GM19397 (cell line): ENCODE measurements around the gene CSK.
"Not testable (repeated sequence)": the region's sequence is repeated elsewhere in the genome, so short reads cannot be mapped to it uniquely, and the experiment has no call there.

Experiments
- ATAC-seq: cut with Tn5 transposase; IDR thresholded peaks from one replicate; pipeline ENCODE4 v1.9.1; 2021; ENCODE audit warnings: mild to moderate bottlenecking, moderate library complexity; ENCODE audit not compliant: unreplicated experiment

The CSK gene

DNA sequence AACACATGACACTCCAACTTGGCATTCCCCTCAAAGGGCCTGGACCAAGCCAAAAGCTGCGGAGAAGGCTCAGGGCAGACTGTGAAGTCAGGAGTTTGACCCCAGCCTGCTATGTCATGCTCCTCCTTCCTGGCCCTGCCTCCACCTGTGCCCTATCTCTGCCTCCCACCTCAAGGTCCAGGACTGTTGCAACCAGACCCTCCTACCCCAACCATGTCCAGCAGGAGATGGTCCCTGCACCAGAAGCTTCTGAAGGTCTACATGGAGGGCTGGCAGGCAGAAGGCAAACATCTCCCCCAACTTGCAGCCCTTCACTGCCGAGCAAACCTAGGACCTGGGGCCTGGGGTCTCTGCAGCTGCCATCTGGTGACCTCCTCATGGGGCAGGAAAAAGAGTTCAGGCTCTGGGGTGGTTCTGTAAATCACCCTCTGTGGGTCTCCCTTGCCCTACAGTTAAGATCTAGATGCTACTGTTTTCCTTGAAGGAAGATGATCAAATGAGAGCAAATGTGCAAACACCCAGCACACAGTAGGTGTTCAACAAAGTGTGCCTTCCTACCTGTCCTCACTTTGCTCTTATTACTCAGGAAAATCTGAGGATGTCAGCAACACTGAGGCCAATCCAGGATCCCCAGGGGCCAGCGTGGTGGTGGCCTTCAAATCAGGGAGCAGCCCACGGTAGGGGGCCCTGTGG, 11.5 kb upstream of the CSK start:
- ATAC-seq = no peak

DNA sequence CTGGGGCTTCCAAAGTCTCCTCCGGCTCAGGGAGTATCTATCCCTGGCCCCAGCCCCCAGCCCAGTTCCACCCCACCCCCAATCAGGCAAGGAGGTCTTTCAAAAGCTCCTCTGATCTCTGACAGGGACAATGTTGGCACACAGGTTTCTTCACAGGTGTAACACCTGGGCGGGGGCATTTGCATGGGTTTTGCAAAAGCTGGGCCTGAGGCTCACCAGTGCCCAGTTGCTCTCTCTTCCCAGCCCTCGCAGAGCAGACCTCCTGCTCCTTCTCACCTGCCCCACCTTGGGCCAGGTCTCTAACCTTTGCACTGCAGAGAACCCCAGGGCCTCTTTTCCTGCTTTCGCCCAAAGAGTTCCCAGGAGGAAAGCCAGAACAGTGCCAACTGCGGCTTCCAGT, 8.6 kb upstream of the CSK start:
- ATAC-seq = no peak

DNA sequence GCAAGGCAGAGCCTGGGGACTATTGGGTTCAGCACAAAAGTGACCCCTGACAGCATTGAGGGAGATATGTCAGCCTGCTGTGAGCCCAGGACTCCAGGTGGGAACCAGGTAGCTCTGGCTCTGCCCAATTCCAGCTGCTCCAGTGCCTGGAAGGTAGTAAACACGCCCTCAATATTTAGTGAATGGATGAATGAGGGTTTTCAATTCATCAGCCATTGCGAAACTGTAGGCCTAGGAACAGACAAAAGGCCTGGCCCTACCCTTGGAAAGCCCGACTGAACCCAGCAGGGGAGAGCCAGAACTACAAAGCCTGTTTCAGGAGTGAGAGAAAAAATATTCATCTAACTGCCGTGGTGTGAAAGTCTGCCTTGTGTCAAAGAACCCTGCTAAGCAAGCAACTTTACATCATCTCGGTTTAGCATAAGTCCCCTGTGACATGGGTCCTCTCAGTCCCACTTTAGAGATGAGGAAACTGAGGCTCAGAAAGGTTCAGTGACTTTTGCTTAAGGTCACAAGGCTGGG, 8.1 kb upstream of the CSK start:
- no peak for ATAC-seq

DNA sequence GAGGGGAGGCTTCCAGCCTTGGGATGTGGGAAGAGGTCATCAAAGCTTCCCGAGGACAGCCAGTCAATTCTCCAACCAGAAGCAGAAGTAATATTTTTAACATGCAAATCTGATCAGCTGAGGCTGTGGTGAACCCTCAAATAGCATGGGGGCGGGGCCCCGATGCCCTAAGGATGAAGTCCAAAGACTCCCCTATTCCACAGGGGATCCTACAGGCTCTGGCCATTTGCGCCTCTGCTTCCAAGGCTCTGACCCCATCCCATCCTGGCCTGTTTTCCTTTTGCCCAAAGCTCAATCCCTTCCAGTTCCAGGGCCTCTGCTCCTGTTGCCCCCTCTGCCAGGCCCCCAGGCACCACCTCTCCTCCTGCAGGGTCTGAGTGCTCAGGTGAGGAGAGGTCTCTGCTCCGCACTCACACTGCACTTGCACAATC, 6.7 kb upstream of the CSK start:
- ATAC-seq = no peak

DNA sequence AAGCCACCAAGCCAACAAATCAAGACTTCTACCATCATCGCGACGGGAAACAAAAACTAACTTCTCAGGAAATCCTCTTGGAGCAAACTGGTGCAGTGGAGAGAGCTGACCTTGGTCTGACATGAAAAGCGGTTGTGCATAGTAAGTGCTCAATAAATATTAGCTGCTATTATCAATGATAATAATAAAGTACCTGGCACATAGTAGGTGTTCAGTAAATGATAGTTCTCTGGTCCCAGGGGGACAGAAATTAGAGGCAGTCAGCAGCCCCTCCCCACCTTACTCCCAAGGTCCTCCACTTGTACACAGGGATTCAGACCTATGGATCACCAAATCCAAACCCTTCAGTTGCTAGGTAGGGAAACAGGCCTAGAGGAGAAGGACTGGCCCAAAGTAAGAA, 6.0 kb upstream of the CSK start:
- ATAC-seq = no peak

DNA sequence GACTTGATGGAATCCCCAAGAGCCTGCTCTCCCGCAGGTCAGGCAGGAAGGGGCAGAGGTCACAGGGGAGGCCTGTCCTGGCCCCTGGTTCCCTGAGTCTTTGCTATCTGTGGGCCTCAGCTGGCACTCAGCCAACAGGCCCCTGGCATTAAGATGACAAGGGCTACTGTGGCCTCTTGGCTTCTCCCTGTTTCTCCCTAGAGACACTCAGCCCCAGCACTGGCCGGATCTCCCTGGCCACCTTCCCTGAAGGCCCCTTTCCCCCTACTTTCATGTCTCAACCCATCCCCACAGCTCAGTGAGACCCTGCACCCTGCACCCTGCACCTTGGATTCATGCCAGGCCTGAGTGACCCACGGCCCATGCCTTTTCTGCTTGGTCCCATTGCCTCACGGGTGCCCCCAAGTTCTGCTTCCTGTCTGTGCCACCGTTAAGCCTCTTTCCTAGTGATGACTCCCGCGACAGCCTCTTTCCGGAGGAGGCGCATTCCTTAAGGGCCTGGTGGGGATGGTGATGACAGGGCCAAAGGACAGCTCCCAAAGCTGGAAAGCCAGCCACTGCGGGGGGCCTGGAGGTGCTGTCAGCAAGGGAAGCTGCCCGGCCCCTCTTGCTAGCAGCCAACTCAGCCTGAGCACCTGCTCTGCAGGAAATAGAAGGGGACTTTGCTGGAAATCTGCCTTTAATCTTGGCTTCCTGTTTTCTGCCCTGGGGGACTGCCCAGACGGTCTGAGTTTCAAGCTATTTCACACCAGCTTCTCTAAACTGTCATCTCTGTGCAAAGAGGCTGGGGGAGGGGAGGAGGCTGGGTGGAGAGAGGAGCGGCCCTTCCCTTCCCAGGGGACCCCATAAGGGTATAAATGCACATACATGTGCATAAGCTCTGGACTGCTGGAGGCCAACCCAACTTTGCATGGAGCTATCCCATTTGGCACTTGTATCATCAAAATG, 4.8 kb upstream of the CSK start:
- ATAC-seq = no peak

DNA sequence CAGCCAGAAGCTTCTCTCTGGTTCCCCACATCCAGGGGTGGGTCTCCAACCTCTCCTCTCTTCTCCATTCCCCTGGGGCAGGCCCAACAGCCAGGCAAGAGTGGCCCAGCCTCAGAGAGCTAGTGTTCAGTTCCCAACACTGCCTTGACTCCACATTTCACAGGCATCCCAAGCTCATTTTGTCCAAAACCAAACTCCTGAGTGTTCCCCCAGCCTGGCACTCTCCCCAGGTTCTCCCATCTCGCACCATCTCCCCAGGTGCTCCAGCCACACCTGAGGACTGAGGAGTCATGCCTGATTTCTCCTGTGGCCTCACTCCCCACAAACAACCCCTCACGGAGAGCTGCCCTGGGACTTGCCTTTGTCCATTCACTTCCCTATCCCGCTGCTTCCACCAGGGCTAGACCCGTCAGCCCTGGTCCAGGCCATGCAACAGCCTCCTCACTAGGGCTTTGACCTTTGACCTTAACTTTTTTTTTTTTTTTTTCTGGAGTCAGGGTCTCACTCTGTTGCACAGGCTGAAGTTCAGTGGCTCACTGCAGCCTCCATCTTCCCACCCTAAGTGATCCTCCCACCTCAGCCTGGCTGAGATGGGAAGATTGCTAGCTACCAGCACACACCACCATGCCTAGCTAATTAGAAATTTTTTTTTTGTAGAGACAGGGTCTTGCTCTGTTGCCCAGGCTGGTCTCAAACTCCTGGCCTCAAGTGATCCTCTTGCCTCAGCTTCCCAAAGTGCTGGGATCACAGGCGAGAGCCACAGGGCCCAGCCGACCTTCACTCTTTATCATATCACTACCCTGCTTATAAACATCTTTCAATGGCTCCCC, 3.9 kb upstream of the CSK start:
- no peak for ATAC-seq

DNA sequence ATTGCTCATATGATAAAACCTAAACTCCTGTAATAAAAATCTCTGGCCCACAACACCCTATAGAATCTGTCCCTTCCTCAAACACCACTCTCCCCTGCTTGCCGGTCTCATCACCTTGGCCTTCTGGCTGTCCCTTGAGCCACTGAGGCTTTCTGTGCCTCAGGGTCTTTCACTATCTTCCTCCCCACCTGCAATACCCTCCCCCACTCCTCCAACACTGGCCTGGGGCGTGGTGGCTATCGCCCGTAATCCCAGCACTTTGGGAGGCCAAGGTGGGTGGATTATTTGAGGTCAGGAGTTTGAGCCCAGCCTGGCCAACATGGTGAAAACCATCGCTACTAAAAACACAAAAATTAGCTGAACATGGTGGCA, 3.3 kb upstream of the CSK start:
- ATAC-seq = no peak

DNA sequence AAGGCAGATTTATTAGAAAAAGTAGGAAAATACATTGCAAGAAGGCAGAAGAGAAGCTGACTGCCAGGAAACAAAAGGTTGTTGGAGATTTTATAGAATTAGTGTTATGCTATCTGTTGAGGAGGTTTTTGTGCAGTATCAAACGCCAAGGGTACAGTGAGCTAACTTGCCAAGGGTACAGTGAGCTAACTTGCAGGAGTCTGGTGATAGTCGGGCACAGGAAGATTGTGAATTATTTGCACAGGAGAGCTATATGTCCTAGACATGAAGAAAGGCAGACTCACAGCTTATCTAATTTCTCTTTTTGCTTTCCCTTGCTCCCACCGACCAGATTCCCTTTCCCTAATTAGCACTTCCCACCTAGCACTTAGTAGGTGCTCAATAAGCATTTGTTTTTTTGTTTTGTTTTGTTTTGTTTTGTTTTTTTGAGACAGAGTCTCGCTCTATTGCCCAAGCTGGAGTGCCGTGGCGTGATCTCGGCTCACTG, 2.7 kb upstream of the CSK start:
- ATAC-seq = no peak

DNA sequence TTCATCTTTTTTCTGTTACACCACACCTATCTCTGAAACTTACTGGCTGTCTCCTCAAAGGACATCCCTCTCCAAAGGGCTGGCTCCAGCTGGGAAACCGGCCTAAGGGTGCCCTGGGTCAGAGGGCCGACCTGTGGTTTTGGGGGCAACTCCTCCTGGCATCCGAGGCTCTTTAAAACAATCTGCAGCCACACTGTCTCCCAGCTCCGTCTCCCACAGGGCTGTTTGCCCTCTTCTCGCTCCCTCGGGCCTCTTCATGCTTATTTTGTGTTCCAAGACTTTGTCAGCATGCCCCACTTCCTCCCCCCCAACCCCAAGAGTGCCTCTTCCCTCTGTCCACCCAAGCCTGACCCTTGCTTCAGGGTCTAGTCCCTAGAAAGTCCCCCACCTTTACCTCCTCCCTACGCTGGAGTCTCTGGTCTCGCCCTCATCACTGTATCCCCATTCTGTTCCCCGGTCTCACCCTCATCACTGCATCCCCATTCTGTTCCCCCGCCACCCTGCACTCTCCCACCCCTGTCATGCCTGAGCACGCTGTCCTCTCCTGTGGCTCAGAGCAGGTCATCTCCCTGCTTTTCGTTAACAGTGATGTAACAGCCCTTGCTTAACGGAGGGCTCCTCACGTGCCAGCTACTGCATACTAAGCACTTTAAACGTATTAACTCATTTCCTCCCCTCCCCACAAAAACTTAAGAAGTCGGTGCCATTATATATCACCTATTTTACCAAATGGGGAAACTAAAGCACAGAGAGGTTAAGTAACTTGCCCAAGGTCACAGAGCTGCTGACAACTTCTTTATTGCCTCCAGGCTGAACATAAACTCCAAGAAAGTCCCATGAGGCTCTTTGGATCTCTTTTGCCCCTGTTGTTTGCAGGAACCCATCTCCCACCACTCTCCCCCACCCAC, 1.1 kb upstream of the CSK start:
- ATAC-seq = no peak

DNA sequence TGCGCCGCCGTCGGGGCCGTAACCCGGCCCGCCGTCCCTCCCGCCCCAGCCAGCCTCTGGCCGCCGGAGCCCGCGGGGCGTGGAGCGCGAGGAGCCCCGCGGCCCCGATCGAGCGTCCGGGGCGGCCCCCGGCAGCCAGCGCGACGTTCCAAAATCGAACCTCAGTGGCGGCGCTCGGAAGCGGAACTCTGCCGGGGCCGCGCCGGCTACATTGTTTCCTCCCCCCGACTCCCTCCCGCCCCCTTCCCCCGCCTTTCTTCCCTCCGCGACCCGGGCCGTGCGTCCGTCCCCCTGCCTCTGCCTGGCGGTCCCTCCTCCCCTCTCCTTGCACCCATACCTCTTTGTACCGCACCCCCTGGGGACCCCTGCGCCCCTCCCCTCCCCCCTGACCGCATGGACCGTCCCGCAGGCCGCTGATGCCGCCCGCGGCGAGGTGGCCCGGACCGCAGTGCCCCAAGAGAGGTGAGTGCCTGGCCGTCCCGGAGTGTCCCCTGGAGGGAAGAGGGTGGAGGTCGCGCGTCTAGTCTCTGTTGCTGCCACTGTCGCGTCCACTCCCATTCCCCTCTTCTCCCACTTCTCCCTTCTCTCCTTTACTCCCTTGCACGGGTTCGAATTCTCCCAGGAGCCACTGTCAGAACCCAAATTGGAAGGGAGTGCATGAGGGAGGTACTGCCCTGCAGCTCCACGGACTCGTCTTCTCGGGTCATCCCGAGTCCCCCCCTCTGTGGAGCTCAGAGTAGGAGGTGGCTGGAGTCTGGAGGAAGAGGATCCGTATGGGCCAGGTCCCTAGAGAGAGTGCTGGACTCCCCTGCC, 585 bp downstream of the CSK start:
- peak; percentile 22 for ATAC-seq

DNA sequence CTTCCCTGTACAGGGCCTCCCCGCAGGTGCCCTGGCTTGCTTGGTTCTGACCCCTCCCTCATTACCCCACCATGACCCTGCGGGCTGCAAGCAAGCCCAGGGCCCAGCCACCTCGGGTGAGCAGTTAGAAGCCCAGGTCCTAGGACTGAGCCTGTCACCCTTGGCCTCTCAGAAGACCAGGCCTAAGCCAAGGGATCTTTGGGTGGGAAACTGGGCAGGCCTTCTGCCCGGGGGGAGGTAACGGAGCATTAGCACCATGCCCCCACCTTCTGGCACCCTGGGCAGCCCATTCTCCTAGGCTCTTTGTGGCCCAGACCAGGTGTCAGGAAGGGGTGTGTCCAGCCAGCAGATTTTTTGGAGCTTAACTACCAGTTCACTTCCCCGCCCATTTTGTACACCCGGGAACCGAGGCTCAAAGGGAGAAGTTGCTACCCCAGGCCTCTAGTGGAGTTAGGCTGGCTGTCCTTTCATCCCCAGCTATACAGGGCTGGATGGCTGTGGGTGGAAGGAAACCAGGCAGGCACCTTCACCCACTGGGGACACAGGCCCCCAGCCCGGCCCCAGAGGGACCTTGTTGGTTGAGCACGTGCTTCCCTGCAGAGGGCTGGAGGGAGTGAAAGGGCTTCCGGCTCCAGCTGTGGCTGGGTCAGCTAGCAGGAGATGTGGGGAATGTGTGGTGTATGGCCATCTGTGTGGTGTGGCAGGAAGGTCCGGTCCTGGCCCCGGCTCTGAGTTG, 1.4 kb downstream of the CSK start:
- no peak for ATAC-seq

DNA sequence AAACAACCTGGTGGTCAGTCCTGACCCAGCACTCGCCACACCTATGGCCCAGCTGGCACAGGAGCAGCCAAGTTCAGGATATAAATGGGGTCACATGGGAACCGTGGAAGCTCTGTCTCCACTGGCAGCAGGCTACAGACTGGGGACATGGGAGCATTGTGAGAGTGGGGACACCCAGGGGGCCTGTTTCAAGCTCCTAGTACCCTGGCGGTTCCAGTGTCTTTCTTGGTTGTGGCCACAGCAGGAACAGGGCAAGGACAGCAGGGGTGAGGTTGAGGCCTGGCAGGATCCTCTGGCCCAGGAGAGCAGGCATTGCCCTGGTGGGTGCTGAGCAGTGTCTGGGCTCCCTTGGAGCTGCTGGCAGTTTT, 1.9 kb downstream of the CSK start:
- ATAC-seq = no peak

DNA sequence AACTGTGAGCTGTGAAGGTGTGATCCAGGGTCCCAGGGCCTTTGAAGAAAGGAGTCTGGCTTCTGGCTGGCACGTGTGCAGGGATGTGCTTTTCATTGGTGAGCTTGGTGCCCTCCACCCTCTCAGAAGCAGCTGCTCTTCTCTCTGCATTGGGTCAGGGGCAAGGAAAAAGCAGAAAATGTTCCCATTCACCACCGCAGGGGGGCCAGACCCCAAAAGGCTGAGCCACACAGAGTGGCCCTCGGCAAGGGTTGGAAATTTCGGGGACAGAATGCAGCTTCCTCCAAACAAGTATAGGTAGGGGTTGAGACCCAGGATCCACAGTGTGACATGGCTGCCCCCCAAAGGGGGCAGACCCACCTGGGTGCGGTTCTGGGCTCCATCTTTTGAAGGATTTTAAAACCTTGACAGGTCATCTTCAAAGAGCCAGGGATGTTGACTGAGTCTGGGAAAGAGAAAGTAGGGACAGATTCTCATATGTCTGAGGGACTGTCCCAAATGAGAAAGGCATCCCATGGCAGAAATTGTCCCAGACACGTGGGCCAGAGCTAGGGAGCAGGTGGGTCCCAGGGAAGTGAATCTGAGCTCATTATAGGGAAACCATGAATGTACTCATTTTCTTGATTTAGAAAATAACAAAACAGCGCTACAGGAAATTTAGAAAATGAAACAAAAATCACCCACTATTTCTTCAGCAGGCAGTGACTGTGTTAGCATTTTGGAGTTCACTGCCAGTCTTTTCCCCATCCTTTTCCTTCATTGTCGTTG, 2.7 kb downstream of the CSK start:
- no peak for ATAC-seq

DNA sequence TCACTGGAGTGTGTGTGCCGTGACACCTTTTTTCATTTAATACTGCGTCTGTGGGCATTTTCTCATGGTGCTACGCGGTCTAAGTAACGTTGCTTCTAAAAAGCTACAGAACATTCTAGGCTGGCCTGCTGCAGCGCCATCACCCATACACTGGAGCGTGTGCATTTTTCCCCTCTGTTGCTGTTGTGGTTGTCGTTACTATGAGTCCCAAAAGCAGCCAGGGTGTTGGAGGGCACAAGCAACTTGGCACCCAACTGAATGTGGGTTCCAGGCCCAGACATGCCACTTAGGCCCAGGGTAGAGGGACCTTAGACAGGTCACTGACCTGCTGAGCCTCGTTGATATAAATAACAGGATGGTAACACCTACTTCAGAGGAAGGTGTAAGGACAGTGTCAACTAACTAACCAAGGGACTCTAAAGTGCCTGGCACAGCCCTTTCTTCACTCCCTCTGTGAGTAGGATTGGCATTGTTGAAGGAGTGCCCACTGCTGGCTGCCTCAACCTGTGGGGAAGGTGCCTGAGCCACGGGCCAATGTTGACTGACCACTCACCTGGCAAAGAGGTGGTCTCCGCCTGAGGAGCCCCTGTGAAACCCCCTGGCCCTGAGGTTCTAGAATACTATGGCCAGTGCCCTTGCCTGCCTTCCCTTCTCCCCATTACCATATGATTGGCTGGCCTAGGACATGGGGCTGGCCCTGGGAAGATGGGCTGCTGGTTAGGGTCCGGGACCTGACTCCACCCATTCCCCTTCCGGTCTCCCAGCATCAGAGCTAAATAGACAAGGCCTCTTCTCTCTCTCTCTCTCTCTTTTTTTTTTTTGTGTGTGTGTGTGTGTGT, 3.5 kb downstream of the CSK start:
- no peak for ATAC-seq

DNA sequence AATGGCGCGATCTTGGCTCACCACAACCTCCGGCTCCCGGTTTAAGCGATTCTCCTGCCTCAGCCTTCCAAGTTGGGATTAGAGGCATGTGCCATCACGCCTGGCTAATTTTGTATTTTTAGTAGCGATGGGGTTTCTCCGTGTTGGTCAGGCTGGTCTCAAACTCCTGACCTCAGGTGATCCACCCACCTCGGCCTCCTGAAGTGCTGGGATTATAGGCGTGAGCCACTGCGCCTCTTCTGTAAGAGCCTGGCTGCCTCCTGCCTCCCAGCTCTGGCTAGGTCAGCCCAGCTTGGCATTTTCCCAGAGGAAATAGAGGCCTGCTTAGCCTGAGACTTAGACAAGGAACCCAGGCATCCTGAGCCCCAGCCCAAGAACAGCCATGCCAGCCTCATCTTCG, 4.2 kb downstream of the CSK start:
- not testable (repeated sequence) for ATAC-seq
